GM23338 (cell line): ENCODE data around the gene OTC. TPM values are rescaled to one million over a fixed set of nuclear protein-coding genes. Genes with fewer than 3 reads are reported as not detected.

Source experiments
- ATAC-seq: fragments of 200-7000 bp; cut with Tn5 transposase; 3 replicates; pipeline ENCODE4 v1.9.1; 2020
- DNase-seq: peaks from one replicate; pipeline ENCODE4 v3.0.0-alpha.2; 2015; ENCODE audit warnings: low spot score
- H2AFZ ChIP-seq: fragments of 200-600 bp; sonication (generic); 2 replicates; pipeline ENCODE4 v1.8.0; 2016; ENCODE audit warnings: antibody characterized with exemption, mild to moderate bottlenecking, moderate library complexity
- H3F3A ChIP-seq: fragments of 200-600 bp; sonication (generic); replicated peaks from 2 replicates; pipeline ENCODE4 v1.8.0; 2017; ENCODE audit warnings: antibody characterized with exemption, mixed run types, low read depth
- H3K27ac ChIP-seq: fragments of 200-600 bp; sonication (generic); 2 replicates; pipeline ENCODE4 v1.6.1; 2016; ENCODE audit warnings: low read depth
- H3K27me3 ChIP-seq: fragments of 200-600 bp; sonication (generic); 2 replicates; pipeline ENCODE4 v1.8.0; 2016; ENCODE audit warnings: mild to moderate bottlenecking, mixed run types, moderate library complexity; ENCODE audit not compliant: insufficient read depth
- H3K36me3 ChIP-seq: fragments of 200-600 bp; sonication (generic); 2 replicates; pipeline ENCODE4 v1.8.0; 2016; ENCODE audit warnings: mild to moderate bottlenecking; ENCODE audit not compliant: insufficient read depth
- H3K4me1 ChIP-seq: fragments of 200-600 bp; sonication (generic); 2 replicates; pipeline ENCODE4 v1.8.0; 2016; ENCODE audit warnings: mild to moderate bottlenecking, moderate library complexity; ENCODE audit not compliant: insufficient read depth
- H3K4me2 ChIP-seq: fragments of 200-600 bp; sonication (generic); 2 replicates; pipeline ENCODE4 v1.7.1; 2017; ENCODE audit warnings: mixed run types
- H3K4me3 ChIP-seq: fragments of 200-600 bp; sonication (generic); 2 replicates; pipeline ENCODE4 v1.6.1; 2016; ENCODE audit warnings: mixed run types
- H3K79me2 ChIP-seq: fragments of 200-600 bp; sonication (generic); replicated peaks from 2 replicates; pipeline ENCODE4 v1.8.0; 2017; ENCODE audit warnings: mild to moderate bottlenecking; ENCODE audit not compliant: insufficient read depth
- H3K9me2 ChIP-seq: fragments of 200-600 bp; sonication (generic); 2 replicates; pipeline ENCODE4 v1.8.0; 2017; ENCODE audit not compliant: insufficient read depth
- H4K20me1 ChIP-seq: fragments of 200-600 bp; sonication (generic); replicated peaks from 2 replicates; pipeline ENCODE4 v1.8.0; 2017; ENCODE audit warnings: mild to moderate bottlenecking; ENCODE audit not compliant: insufficient read depth
- H3K27ac Mint-ChIP-seq: 2 replicates; pipeline ENCODE4 v1.8.0; 2020; ENCODE audit warnings: inconsistent platforms, mild to moderate bottlenecking, moderate library complexity, mixed read lengths
- H3K27me3 Mint-ChIP-seq: 3 replicates; pipeline ENCODE4 v1.8.0; 2022; ENCODE audit warnings: low read depth, mild to moderate bottlenecking, moderate library complexity, mixed read lengths, inconsistent platforms; ENCODE audit not compliant: insufficient read depth, poor library complexity
- H3K36me3 Mint-ChIP-seq: 3 replicates; pipeline ENCODE4 v1.8.0; 2021; ENCODE audit warnings: low read depth, mild to moderate bottlenecking, inconsistent platforms, moderate library complexity, mixed read lengths
- H3K4me1 Mint-ChIP-seq: 3 replicates; pipeline ENCODE4 v1.8.0; 2020; ENCODE audit warnings: mild to moderate bottlenecking, inconsistent platforms, mixed read lengths
- H3K4me3 Mint-ChIP-seq: 3 replicates; pipeline ENCODE4 v1.8.0; 2021; ENCODE audit warnings: moderate library complexity, mild to moderate bottlenecking, inconsistent platforms, mixed read lengths
- H3K9me3 Mint-ChIP-seq: 3 replicates; pipeline ENCODE4 v1.8.0; 2020; ENCODE audit warnings: moderate library complexity, mild to moderate bottlenecking, inconsistent platforms, mixed read lengths
- CREB1 ChIP-seq: fragments of 250-450 bp; sonication (Bioruptor Pico); IDR thresholded peaks from 2 replicates; pipeline ENCODE4 v1.5.0; 2020; ENCODE audit warnings: low read depth, mild to moderate bottlenecking, moderate library complexity
- CTCF ChIP-seq, 2 experiments: fragments of 200-600 bp in 1 of 2; sonication (generic) in 1 of 2; conservative IDR thresholded peaks; 2 replicates each; pipeline versions ENCODE4 v1.5.1 to v1.6.1; 2016 to 2017; ENCODE audit warnings: antibody characterized with exemption in 2 of 2, low read depth in 2 of 2, mild to moderate bottlenecking in 2 of 2, moderate library complexity in 1 of 2
- ETS1 ChIP-seq: IDR thresholded peaks from 2 replicates; pipeline ENCODE4 v1.6.1; 2016; ENCODE audit warnings: antibody characterized with exemption
- EZH2 ChIP-seq: fragments of 200-600 bp; sonication (generic); IDR thresholded peaks from one replicate; pipeline ENCODE4 v1.8.0; 2017; ENCODE audit warnings: antibody characterized with exemption, mild to moderate bottlenecking, low read depth; ENCODE audit not compliant: unreplicated experiment
- EZH2phosphoT487 ChIP-seq: fragments of 200-600 bp; sonication (generic); IDR thresholded peaks from one replicate; pipeline ENCODE4 v1.8.1; 2018; ENCODE audit warnings: antibody characterized with exemption; ENCODE audit not compliant: unreplicated experiment
- JUNB ChIP-seq: IDR thresholded peaks from one replicate; pipeline ENCODE4 v1.6.1; 2016; ENCODE audit warnings: antibody characterized with exemption; ENCODE audit not compliant: unreplicated experiment
- NANOG ChIP-seq: IDR thresholded peaks from 2 replicates; pipeline ENCODE4 v1.6.1; 2016; ENCODE audit warnings: antibody characterized with exemption, borderline replicate concordance
- POLR2AphosphoS5 ChIP-seq: IDR thresholded peaks from 2 replicates; pipeline ENCODE4 v1.6.1; 2016; ENCODE audit warnings: antibody characterized with exemption, low read depth
- REST ChIP-seq: IDR thresholded peaks from one replicate; pipeline ENCODE4 v1.6.1; 2018; ENCODE audit warnings: antibody characterized with exemption; ENCODE audit not compliant: unreplicated experiment
- STAT1 ChIP-seq: IDR thresholded peaks from one replicate; pipeline ENCODE4 v1.6.1; 2016; ENCODE audit warnings: antibody characterized with exemption; ENCODE audit not compliant: unreplicated experiment
- ZNF114 ChIP-seq: fragments of 250-450 bp; sonication (Bioruptor Pico); IDR thresholded peaks from 2 replicates; pipeline ENCODE4 v1.5.0; 2020; ENCODE audit warnings: mild to moderate bottlenecking, moderate library complexity
- ZNF331 ChIP-seq: fragments of 250-450 bp; sonication (Bioruptor Pico); IDR thresholded peaks from 2 replicates; pipeline ENCODE4 v1.5.0; 2020; ENCODE audit warnings: low read depth, mild to moderate bottlenecking, moderate library complexity
- ZNF462 ChIP-seq: fragments of 250-450 bp; sonication (Bioruptor Pico); IDR thresholded peaks from 2 replicates; pipeline ENCODE4 v1.5.0; 2020; ENCODE audit warnings: mild to moderate bottlenecking, moderate library complexity
- polyA plus RNA-seq: library from polyadenylated mRNA; unstranded; fragments of >200 nt; fragmentation: Nextera tagmentation; extraction: Ambion mirVana; gene quantifications from 2 replicates; pipeline ENCODE4 v1.2.1, GENCODE V29; 2016
- total RNA-seq: library from RNA; depleted of rRNA; stranded (reverse); fragments of >200 nt; shearing (Covaris generic); gene quantifications from 2 replicates; pipeline ENCODE4 v1.2.3, GENCODE V29; 2014

Gene OTC
- total and polyA plus RNA-seq, 2 experiments from 2014 or later, result not detected

GRCh38 chrX:38409289-38409688 lies 56.9 kb downstream of the OTC start:
- Mint-ChIP-seq H3K36me3 (no peaks in the 10 kb centered on the region), H3K27ac (no peak overlapping the region), H3K27me3 (peaks cover 2% of the 10 kb centered on the region), H3K9me3 (no peaks in the 10 kb centered on the region), H3K4me3 (no peak overlapping the region), H3K4me1 (peaks cover 13% of the 10 kb centered on the region; the same call in 2 of the 3 replicates)
- Histone ChIP-seq H2AFZ (no peak overlapping the region), H3K4me1 (peaks cover 4% of the 10 kb centered on the region; the same call in 1 of the 2 replicates), H3K27ac (no peak overlapping the region), H3F3A (no peaks in the 10 kb centered on the region), H3K9me2 (no peaks in the 10 kb centered on the region), H3K27me3 (no peaks in the 10 kb centered on the region), H3K4me2 (no peak overlapping the region), H3K36me3 (no peaks in the 10 kb centered on the region), H4K20me1 (no peaks in the 10 kb centered on the region), H3K79me2 (no peaks in the 10 kb centered on the region), H3K4me3 (no peak overlapping the region)
- peak; percentile 22; the same call in 1 of the 3 replicates for ATAC-seq
- peak; percentile 2 for DNase-seq
- TF ChIP-seq ZNF462 (CRISPR knock-in tag), result no peak
- no peak for TF ChIP-seq EZH2
- TF ChIP-seq ZNF331 (CRISPR knock-in tag), result no peak
- TF ChIP-seq CTCF (conservative IDR thresholded peaks at IDR 0.05; ENCODE audit: low read depth in 2 of 2), result no peak
- TF ChIP-seq EZH2phosphoT487, result no peak
- no peak for TF ChIP-seq NANOG
- no peak for TF ChIP-seq ZNF114 (CRISPR knock-in tag)
- no peak for TF ChIP-seq REST
- TF ChIP-seq POLR2AphosphoS5, result no peak
- TF ChIP-seq JUNB, result no peak
- TF ChIP-seq CREB1 (CRISPR knock-in tag), result no peak
- no peak for TF ChIP-seq STAT1
- no peak for TF ChIP-seq ETS1
